Activated T-helper 17 cell treated with anti-CD3 and anti-CD28 coated beads, Interleukin-2, amount 50 U/mL, for 72 hours (primary cell): ENCODE results near the gene TANC1. TPM values are rescaled to one million over a fixed set of nuclear protein-coding genes. Genes with fewer than 3 reads are reported as not detected.
"Not testable (repeated sequence)": the region's sequence is repeated elsewhere in the genome, so short reads cannot be mapped to it uniquely, and the experiment has no call there.

Experiments
- ATAC-seq: fragments of 150-1000 bp; cut with Tn5 transposase; replicated peaks from 2 replicates; pipeline ENCODE4 v1.10.0; 2021; ENCODE audit warnings: mild to moderate bottlenecking, moderate library complexity
- H3K27ac Mint-ChIP-seq: one replicate; pipeline ENCODE4 v1.8.0; 2022; ENCODE audit warnings: mixed read lengths
- H3K27me3 Mint-ChIP-seq: one replicate; pipeline ENCODE4 v1.8.0; 2022; ENCODE audit warnings: mixed read lengths
- H3K36me3 Mint-ChIP-seq: one replicate; pipeline ENCODE4 v1.8.0; 2022; ENCODE audit warnings: low read depth, mild to moderate bottlenecking, mixed read lengths
- H3K4me1 Mint-ChIP-seq: one replicate; pipeline ENCODE4 v1.8.0; 2022; ENCODE audit warnings: mixed read lengths
- H3K4me3 Mint-ChIP-seq: one replicate; pipeline ENCODE4 v1.8.0; 2022; ENCODE audit warnings: mild to moderate bottlenecking, mixed read lengths
- H3K9me3 Mint-ChIP-seq: one replicate; pipeline ENCODE4 v1.8.0; 2022; ENCODE audit warnings: mixed read lengths
- total RNA-seq, 2 donors: library from RNA; stranded (reverse); gene quantifications; one replicate each; pipeline ENCODE4 v1.2.3, GENCODE V29; 2022

The TANC1 gene
- total RNA-seq, 2 donors from 2014 or later, result 1.4 to 1.7 TPM

GRCh38 chr2:159015823-159016222 is 47.4 kb downstream of the TANC1 start:
- H3K9me3 Mint-ChIP-seq, result peaks cover 22% of the 10 kb centered on the region
- H3K4me1 Mint-ChIP-seq, result peaks cover 9% of the 10 kb centered on the region
- H3K36me3 Mint-ChIP-seq, result no peaks in the 10 kb centered on the region
- H3K4me3 Mint-ChIP-seq, result no peak overlapping the region
- no peak for ATAC-seq
- H3K27me3 Mint-ChIP-seq, result no peaks in the 10 kb centered on the region
- no peak overlapping the region for H3K27ac Mint-ChIP-seq

- Mint-ChIP-seq H3K27ac (no peak overlapping the region), H3K9me3 (peaks cover 22% of the 10 kb centered on the region), H3K27me3 (no peaks in the 10 kb centered on the region), H3K4me3 (no peak overlapping the region), H3K36me3 (no peaks in the 10 kb centered on the region), H3K4me1 (no peaks in the 10 kb centered on the region)
- no peak for ATAC-seq
Observed at GRCh38 chr2:159017837-159018236, 49.4 kb downstream of the TANC1 start.

- no peaks in the 10 kb centered on the region for H3K27me3 Mint-ChIP-seq
- H3K9me3 Mint-ChIP-seq, result peaks cover 20% of the 10 kb centered on the region
- H3K27ac Mint-ChIP-seq, result no peak overlapping the region
- H3K36me3 Mint-ChIP-seq, result no peaks in the 10 kb centered on the region
- no peak for ATAC-seq
- H3K4me3 Mint-ChIP-seq, result no peak overlapping the region
- no peaks in the 10 kb centered on the region for H3K4me1 Mint-ChIP-seq
Observed at GRCh38 chr2:159019021-159019420, 50.6 kb downstream of the TANC1 start.

- Mint-ChIP-seq H3K4me3 (no peak overlapping the region), H3K4me1 (no peaks in the 10 kb centered on the region), H3K27me3 (no peaks in the 10 kb centered on the region), H3K36me3 (no peaks in the 10 kb centered on the region), H3K9me3 (peaks cover under 1% of the 10 kb centered on the region), H3K27ac (no peak overlapping the region)
- no peak for ATAC-seq
Observed at GRCh38 chr2:159022019-159022418, 53.6 kb downstream of the TANC1 start.

GRCh38 chr2:159026170-159026569 is 57.7 kb downstream of the TANC1 start:
- H3K4me1 Mint-ChIP-seq, result no peaks in the 10 kb centered on the region
- H3K27me3 Mint-ChIP-seq, result no peaks in the 10 kb centered on the region
- H3K27ac Mint-ChIP-seq, result no peak overlapping the region
- no peak for ATAC-seq
- H3K36me3 Mint-ChIP-seq, result no peaks in the 10 kb centered on the region
- H3K9me3 Mint-ChIP-seq, result no peaks in the 10 kb centered on the region
- H3K4me3 Mint-ChIP-seq, result no peak overlapping the region

- Mint-ChIP-seq H3K27ac (no peak overlapping the region), H3K27me3 (no peaks in the 10 kb centered on the region), H3K36me3 (no peaks in the 10 kb centered on the region), H3K4me3 (no peak overlapping the region), H3K9me3 (no peaks in the 10 kb centered on the region), H3K4me1 (no peaks in the 10 kb centered on the region)
- no peak for ATAC-seq
Observed at GRCh38 chr2:159028776-159029175, 60.3 kb downstream of the TANC1 start.

- Mint-ChIP-seq H3K4me3 (no peak overlapping the region), H3K36me3 (no peaks in the 10 kb centered on the region), H3K27me3 (no peaks in the 10 kb centered on the region), H3K4me1 (no peaks in the 10 kb centered on the region), H3K27ac (no peak overlapping the region), H3K9me3 (no peaks in the 10 kb centered on the region)
- ATAC-seq, result no peak
Observed at GRCh38 chr2:159029936-159030335, 61.5 kb downstream of the TANC1 start.

- Mint-ChIP-seq H3K27me3 (no peaks in the 10 kb centered on the region), H3K4me3 (no peak overlapping the region), H3K9me3 (no peaks in the 10 kb centered on the region), H3K27ac (no peak overlapping the region), H3K36me3 (no peaks in the 10 kb centered on the region), H3K4me1 (no peaks in the 10 kb centered on the region)
- no peak for ATAC-seq
Observed at GRCh38 chr2:159030674-159031380, 62.4 kb downstream of the TANC1 start.

GRCh38 chr2:159032146-159032545 is 63.7 kb downstream of the TANC1 start:
- H3K4me3 Mint-ChIP-seq, result no peak overlapping the region
- no peaks in the 10 kb centered on the region for H3K9me3 Mint-ChIP-seq
- H3K27ac Mint-ChIP-seq, result no peak overlapping the region
- H3K27me3 Mint-ChIP-seq, result no peaks in the 10 kb centered on the region
- H3K4me1 Mint-ChIP-seq, result no peaks in the 10 kb centered on the region
- ATAC-seq, result no peak
- H3K36me3 Mint-ChIP-seq, result no peaks in the 10 kb centered on the region

- no peaks in the 10 kb centered on the region for H3K36me3 Mint-ChIP-seq
- no peak overlapping the region for H3K27ac Mint-ChIP-seq
- no peaks in the 10 kb centered on the region for H3K9me3 Mint-ChIP-seq
- H3K4me1 Mint-ChIP-seq, result no peaks in the 10 kb centered on the region
- H3K4me3 Mint-ChIP-seq, result no peak overlapping the region
- no peak for ATAC-seq
- no peaks in the 10 kb centered on the region for H3K27me3 Mint-ChIP-seq
Observed at GRCh38 chr2:159032580-159032979, 64.1 kb downstream of the TANC1 start.

GRCh38 chr2:159034713-159035112 is 66.3 kb downstream of the TANC1 start:
- ATAC-seq, result no peak
- H3K27ac Mint-ChIP-seq, result no peak overlapping the region
- no peaks in the 10 kb centered on the region for H3K27me3 Mint-ChIP-seq
- no peaks in the 10 kb centered on the region for H3K4me1 Mint-ChIP-seq
- H3K4me3 Mint-ChIP-seq, result no peak overlapping the region
- no peaks in the 10 kb centered on the region for H3K36me3 Mint-ChIP-seq
- H3K9me3 Mint-ChIP-seq, result no peaks in the 10 kb centered on the region

- no peak for ATAC-seq
- Mint-ChIP-seq H3K36me3 (no peaks in the 10 kb centered on the region), H3K4me3 (no peak overlapping the region)
Observed at GRCh38 chr2:159035790-159036411, 67.5 kb downstream of the TANC1 start.

GRCh38 chr2:159036461-159036860 is 68.0 kb downstream of the TANC1 start:
- not testable (repeated sequence) for H3K4me3 Mint-ChIP-seq, H3K4me1 Mint-ChIP-seq, H3K36me3 Mint-ChIP-seq, ATAC-seq, H3K9me3 Mint-ChIP-seq, H3K27me3 Mint-ChIP-seq, H3K27ac Mint-ChIP-seq

More at GRCh38 chr2:159035790-159036411, 67.5 kb downstream of the TANC1 start:
- H3K4me1 Mint-ChIP-seq, result no peaks in the 10 kb centered on the region
- H3K27me3 Mint-ChIP-seq, result no peaks in the 10 kb centered on the region
- H3K9me3 Mint-ChIP-seq, result no peaks in the 10 kb centered on the region
- H3K27ac Mint-ChIP-seq, result no peak overlapping the region

GRCh38 chr2:159041328-159041727 is 72.9 kb downstream of the TANC1 start:
- not testable (repeated sequence) for H3K36me3 Mint-ChIP-seq, H3K4me1 Mint-ChIP-seq, H3K4me3 Mint-ChIP-seq, H3K27me3 Mint-ChIP-seq, H3K9me3 Mint-ChIP-seq, ATAC-seq, H3K27ac Mint-ChIP-seq

- no peaks in the 10 kb centered on the region for H3K27me3 Mint-ChIP-seq
- no peak for ATAC-seq
- H3K36me3 Mint-ChIP-seq, result no peaks in the 10 kb centered on the region
- H3K27ac Mint-ChIP-seq, result no peak overlapping the region
- no peaks in the 10 kb centered on the region for H3K4me1 Mint-ChIP-seq
- no peaks in the 10 kb centered on the region for H3K9me3 Mint-ChIP-seq
- no peak overlapping the region for H3K4me3 Mint-ChIP-seq
Observed at GRCh38 chr2:159042115-159042850, 73.8 kb downstream of the TANC1 start.
